ENCODE measurements around the gene PTDSS2.
A peak's percentile ranks its signal among the peaks of the same experiment; 100 is the strongest.
"Not testable (repeated sequence)": the region's sequence is repeated elsewhere in the genome, so short reads cannot be mapped to it uniquely, and the experiment has no call there.

The PTDSS2 gene

GRCh38 chr11:434999-435740 is 14.9 kb upstream of the PTDSS2 start:
- H3K9me3 ChIP-seq (ENCODE audit: control insufficient read depth, insufficient read depth, low read length); H3K4me3 ChIP-seq (ENCODE audit: low read depth, low read length); H3K27me3 ChIP-seq (ENCODE audit: control insufficient read depth, insufficient read depth, low read length); H3K36me3 ChIP-seq (ENCODE audit: control insufficient read depth, insufficient read depth, low read length); H3K4me1 ChIP-seq (ENCODE audit: control insufficient read depth, insufficient read depth, low read length); H3K27ac ChIP-seq (ENCODE audit: low read depth, low read length); H3K9ac ChIP-seq (ENCODE audit: low read depth, low read length): not testable (repeated sequence)

DNA sequence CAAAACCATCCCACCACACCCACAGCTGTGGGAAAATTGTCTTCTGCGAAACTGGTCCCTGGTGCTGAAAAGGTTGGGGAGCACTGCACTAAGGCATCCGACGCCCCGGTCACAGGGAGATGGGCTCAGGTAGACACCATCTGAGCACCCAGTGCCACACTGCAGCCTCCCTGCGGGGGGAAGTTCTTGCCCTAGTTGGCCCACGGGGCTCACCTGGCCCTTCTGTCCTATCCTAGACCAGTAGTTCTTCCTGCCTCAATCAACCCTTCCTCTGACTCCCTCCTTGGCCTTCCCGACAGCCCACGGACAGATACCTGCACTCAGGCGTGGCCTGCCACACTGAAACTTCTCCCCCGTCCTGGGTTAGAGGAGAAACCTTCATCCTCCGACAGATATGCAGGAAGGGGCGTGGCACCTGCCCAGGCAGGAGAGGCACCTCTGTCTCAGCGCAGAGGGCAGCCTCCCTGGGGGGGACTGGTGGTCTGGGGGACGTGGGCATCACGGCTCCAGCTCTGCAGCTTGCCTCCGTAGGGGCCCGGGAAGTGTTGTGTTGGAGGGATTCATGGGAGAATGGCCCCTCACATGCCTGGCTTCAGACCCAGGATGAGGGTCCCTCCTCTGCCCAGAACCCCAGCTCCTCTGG is 12.7 kb upstream of the PTDSS2 start:
- no peaks in the 10 kb centered on the region for H3K36me3 ChIP-seq (ENCODE audit: control insufficient read depth, insufficient read depth, low read length)
- H3K9ac ChIP-seq (ENCODE audit: low read depth, low read length) = no peak overlapping the region
- no peak overlapping the region for H3K27ac ChIP-seq (ENCODE audit: low read depth, low read length)
- peaks cover 5% of the 10 kb centered on the region; the same call in 1 of the 2 replicates for H3K9me3 ChIP-seq (ENCODE audit: control insufficient read depth, insufficient read depth, low read length)
- no peaks in the 10 kb centered on the region for H3K27me3 ChIP-seq (ENCODE audit: control insufficient read depth, insufficient read depth, low read length)
- H3K4me3 ChIP-seq (ENCODE audit: low read depth, low read length) = no peak overlapping the region
- no peaks in the 10 kb centered on the region; the same call in 1 of the 2 replicates for H3K4me1 ChIP-seq (ENCODE audit: control insufficient read depth, insufficient read depth, low read length)

DNA sequence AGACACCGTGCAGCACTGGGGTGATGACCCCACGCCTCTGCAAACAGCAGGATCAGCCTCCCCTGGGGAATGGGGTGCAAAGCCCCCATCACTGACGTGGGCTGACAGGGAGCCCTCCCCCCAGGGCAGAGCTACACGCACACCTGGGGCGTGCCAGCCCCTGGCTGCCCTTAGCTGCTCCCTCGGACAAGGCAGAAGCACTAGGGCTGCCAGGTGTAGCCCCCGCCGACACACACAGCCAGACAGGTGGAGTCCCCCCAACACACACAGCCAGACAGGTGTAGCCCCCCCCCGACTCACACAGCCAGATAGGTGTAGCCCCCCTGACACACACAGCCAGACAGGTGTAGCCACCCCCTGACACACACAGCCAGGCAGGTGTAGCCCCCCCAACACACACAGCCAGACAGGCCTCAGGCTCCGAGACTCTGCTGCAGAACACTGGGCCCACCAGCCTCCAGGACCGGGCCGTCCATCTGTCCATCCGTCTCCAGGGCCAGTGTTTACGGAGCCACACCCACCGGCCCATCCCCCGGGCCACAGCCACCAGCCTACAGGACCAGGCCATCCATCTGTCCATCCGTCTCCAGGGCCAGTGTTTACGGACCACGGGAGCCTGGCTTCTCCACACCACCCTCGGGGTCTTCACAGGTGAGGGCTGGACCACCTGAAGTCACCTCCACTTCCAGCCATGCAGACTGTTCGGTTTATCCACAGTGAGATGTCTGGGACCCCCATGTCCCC is 11.8 kb upstream of the PTDSS2 start:
- Histone ChIP-seq H3K4me1 (ENCODE audit: control insufficient read depth, insufficient read depth, low read length) (no peaks in the 10 kb centered on the region; the same call in 1 of the 2 replicates), H3K27me3 (ENCODE audit: control insufficient read depth, insufficient read depth, low read length) (no peaks in the 10 kb centered on the region), H3K9ac (ENCODE audit: low read depth, low read length) (no peak overlapping the region), H3K4me3 (ENCODE audit: low read depth, low read length) (no peak overlapping the region), H3K27ac (ENCODE audit: low read depth, low read length) (no peak overlapping the region), H3K9me3 (ENCODE audit: control insufficient read depth, insufficient read depth, low read length) (peaks cover 5% of the 10 kb centered on the region; the same call in 1 of the 2 replicates), H3K36me3 (ENCODE audit: control insufficient read depth, insufficient read depth, low read length) (no peaks in the 10 kb centered on the region)

DNA sequence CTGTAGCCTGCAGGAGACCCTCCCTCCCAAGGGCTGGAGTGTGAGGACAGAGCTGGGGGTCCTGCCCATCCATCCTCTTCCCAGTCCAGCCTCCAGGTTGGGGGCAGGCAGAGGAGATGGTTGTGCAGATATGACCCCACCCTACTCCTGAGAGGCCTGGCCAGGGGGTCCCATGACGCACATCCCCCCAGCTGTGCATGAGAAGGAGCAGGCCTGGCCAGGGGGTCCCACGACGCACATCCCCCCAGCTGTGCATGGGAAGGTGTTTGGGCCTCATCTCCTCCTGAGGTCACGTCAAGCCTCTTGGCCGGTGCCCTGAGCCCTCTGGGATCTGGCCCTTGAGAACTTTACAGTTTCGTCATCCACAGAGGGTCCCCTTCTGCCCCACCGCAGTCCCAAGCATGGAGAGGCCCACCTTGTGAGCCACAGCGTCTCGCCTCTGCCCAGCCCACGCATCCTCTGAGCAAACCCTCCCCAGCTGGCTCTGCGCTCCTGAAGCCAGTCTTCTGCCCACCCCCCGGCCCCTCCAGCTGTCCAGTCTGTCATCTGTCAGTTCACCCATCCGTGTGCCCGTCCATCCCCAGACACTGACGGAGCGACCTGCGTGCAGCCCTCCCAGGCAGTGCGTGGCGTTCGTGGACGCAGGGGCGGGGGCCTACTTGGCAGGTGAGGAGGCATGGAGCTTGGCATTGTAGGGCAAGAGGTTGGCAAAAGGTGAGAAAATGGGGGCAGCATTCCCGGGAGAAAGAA is 10.6 kb upstream of the PTDSS2 start:
- no peak overlapping the region for H3K27ac ChIP-seq (ENCODE audit: low read depth, low read length)
- H3K4me3 ChIP-seq (ENCODE audit: low read depth, low read length) = no peak overlapping the region
- H3K27me3 ChIP-seq (ENCODE audit: control insufficient read depth, insufficient read depth, low read length) = no peaks in the 10 kb centered on the region
- no peak overlapping the region for H3K9ac ChIP-seq (ENCODE audit: low read depth, low read length)
- no peaks in the 10 kb centered on the region for H3K36me3 ChIP-seq (ENCODE audit: control insufficient read depth, insufficient read depth, low read length)
- peaks cover 5% of the 10 kb centered on the region; the same call in 1 of the 2 replicates for H3K9me3 ChIP-seq (ENCODE audit: control insufficient read depth, insufficient read depth, low read length)
- no peaks in the 10 kb centered on the region; the same call in 1 of the 2 replicates for H3K4me1 ChIP-seq (ENCODE audit: control insufficient read depth, insufficient read depth, low read length)

DNA sequence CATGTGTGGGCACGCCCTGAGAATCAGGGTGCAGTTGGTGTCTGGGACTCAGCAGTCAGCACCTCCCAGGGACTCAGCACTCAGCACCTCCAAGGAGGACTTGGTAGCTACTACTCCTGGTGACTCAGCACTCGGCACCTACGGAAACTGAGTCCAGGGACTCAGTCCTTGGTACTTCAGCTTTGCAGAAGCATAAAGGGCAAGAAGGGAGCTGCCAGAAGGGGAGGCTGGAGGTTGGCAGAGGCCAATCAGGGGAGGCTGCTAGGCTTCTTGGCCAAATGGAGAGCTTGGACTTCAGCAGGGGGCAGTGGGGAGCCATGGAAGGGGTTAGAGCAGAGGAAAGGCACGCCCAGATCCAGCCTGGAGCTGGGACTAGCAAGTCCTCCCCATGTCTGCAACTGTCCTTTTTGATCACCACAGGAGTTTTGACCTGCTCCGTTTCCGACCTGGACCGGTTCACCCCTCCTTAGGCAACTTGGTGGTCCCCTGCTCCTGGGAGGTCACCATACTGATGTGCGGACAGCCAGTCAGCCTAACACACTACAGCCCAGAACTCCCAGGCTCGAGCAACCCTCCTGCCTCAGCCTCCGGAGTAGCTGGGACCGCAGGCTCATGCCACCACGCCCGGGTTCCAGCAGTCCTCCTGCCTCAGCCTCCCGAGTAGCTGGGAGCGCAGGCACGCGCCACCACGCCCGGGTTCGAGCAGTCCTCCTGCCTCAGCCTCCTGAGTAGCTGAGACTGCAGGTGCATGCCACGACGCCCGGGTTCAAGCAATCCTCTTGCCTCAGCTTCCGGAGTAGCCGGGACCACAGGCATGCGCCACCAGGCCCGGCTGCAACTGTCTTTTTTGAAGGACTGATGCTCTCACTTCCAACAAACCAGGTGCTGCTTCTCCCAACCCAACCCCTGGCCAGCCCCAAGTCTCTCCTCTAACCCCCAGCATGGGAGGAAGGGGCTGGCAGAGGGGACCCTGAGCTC is 9.7 kb upstream of the PTDSS2 start:
- no peak overlapping the region for H3K4me3 ChIP-seq (ENCODE audit: low read depth, low read length)

GRCh38 chr11:441043-441417 is 9.0 kb upstream of the PTDSS2 start:
- Histone ChIP-seq H3K27ac (ENCODE audit: low read depth, low read length) (no peak overlapping the region), H3K9ac (ENCODE audit: low read depth, low read length) (no peak overlapping the region), H3K4me1 (ENCODE audit: control insufficient read depth, insufficient read depth, low read length) (no peaks in the 10 kb centered on the region; the same call in 1 of the 2 replicates), H3K9me3 (ENCODE audit: control insufficient read depth, insufficient read depth, low read length) (peaks cover 5% of the 10 kb centered on the region; the same call in 1 of the 2 replicates), H3K4me3 (ENCODE audit: low read depth, low read length) (no peak overlapping the region), H3K27me3 (ENCODE audit: control insufficient read depth, insufficient read depth, low read length) (no peaks in the 10 kb centered on the region), H3K36me3 (ENCODE audit: control insufficient read depth, insufficient read depth, low read length) (no peaks in the 10 kb centered on the region)

More for the DNA sequence above, 9.7 kb upstream of the PTDSS2 start:
- Histone ChIP-seq H3K36me3 (ENCODE audit: control insufficient read depth, insufficient read depth, low read length) (no peaks in the 10 kb centered on the region), H3K9ac (ENCODE audit: low read depth, low read length) (no peak overlapping the region), H3K27ac (ENCODE audit: low read depth, low read length) (no peak overlapping the region), H3K27me3 (ENCODE audit: control insufficient read depth, insufficient read depth, low read length) (no peaks in the 10 kb centered on the region), H3K4me1 (ENCODE audit: control insufficient read depth, insufficient read depth, low read length) (no peaks in the 10 kb centered on the region; the same call in 1 of the 2 replicates), H3K9me3 (ENCODE audit: control insufficient read depth, insufficient read depth, low read length) (peaks cover 5% of the 10 kb centered on the region; the same call in 1 of the 2 replicates)

GRCh38 chr11:441418-442274 is 8.4 kb upstream of the PTDSS2 start, which contains the start of gene ANO9:
Gene ANO9 (minus strand): TSS chr11:442011. CDS start chr11:441926, 85 bp downstream.
- no peaks in the 10 kb centered on the region; the same call in 1 of the 2 replicates for H3K4me1 ChIP-seq (ENCODE audit: control insufficient read depth, insufficient read depth, low read length)
- no peaks in the 10 kb centered on the region for H3K36me3 ChIP-seq (ENCODE audit: control insufficient read depth, insufficient read depth, low read length)
- H3K9me3 ChIP-seq (ENCODE audit: control insufficient read depth, insufficient read depth, low read length) = peaks cover 5% of the 10 kb centered on the region; the same call in 1 of the 2 replicates
- no peaks in the 10 kb centered on the region for H3K27me3 ChIP-seq (ENCODE audit: control insufficient read depth, insufficient read depth, low read length)
- H3K4me3 ChIP-seq (ENCODE audit: low read depth, low read length) = peak within 1 kb of the TSS; percentile 46; the same call in 1 of the 2 replicates
- no peak within 1 kb of the TSS for H3K9ac ChIP-seq (ENCODE audit: low read depth, low read length)
- no peak within 1 kb of the TSS for H3K27ac ChIP-seq (ENCODE audit: low read depth, low read length)

DNA sequence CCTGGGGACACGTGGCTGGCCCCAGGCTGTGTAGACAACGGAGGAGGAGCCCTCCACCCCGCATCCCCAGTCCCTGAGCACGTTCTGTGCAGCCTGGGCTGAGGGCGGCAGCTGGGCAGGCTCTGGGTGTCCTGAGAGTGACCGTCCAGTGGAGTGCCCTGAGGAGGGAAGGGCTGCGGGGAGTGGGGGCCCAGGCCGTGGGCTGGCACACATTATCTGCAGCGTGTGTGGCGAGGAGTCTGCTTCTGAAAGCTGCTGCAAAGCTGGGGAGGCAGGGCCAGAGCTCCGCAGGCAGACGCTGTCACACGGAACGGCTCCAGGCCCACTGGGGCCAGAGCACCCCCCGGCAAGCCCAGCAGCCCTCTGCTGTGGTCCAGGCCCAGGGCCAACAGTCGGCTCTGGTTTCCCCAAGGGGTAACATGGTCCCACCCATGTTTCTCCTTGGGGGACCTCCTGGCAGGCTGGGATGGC is 7.4 kb upstream of the PTDSS2 start:
- H3K9me3 ChIP-seq (ENCODE audit: control insufficient read depth, insufficient read depth, low read length) = no peaks in the 10 kb centered on the region
- H3K36me3 ChIP-seq (ENCODE audit: control insufficient read depth, insufficient read depth, low read length) = no peaks in the 10 kb centered on the region
- H3K4me1 ChIP-seq (ENCODE audit: control insufficient read depth, insufficient read depth, low read length) = no peaks in the 10 kb centered on the region; the same call in 1 of the 2 replicates
- H3K27ac ChIP-seq (ENCODE audit: low read depth, low read length) = no peak overlapping the region
- no peaks in the 10 kb centered on the region for H3K27me3 ChIP-seq (ENCODE audit: control insufficient read depth, insufficient read depth, low read length)
- no peak overlapping the region for H3K9ac ChIP-seq (ENCODE audit: low read depth, low read length)
- no peak overlapping the region for H3K4me3 ChIP-seq (ENCODE audit: low read depth, low read length)

DNA sequence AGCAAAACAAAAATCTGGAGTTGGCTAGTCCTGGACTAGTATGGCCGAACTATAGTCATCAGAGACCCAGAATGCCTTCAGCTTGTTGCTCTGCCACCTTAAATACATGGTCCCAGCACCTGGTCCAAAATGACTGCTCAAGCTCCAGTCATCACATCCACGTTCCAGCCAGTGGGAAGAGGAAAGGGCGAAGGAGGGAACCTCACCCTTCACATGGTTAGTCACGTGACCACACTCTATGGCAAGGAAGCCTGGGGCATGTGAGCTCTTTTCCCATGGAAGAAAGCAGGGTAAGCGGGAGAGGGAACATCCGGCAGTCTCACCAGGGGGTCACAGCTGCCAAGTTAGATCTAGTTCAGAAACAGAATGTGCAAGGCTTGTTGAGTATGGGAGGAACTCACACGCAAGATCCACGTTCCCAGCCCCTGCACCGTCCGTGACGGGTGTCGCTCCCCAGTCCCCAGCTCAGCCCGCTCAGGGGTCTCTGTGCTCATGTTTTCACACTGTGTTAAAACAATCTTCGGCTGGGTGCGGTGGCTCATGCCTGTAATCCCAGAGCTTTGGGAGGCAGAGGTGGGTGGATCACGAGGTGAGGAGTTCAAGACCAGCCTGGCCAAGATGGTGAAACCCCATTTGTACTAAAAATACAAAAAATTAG is 6.4 kb upstream of the PTDSS2 start:
- H3K27me3 ChIP-seq (ENCODE audit: control insufficient read depth, insufficient read depth, low read length) = no peaks in the 10 kb centered on the region
- H3K36me3 ChIP-seq (ENCODE audit: control insufficient read depth, insufficient read depth, low read length) = no peaks in the 10 kb centered on the region
- no peak overlapping the region for H3K4me3 ChIP-seq (ENCODE audit: low read depth, low read length)
- H3K4me1 ChIP-seq (ENCODE audit: control insufficient read depth, insufficient read depth, low read length) = peaks cover 1% of the 10 kb centered on the region; the same call in 1 of the 2 replicates
- H3K9ac ChIP-seq (ENCODE audit: low read depth, low read length) = no peak overlapping the region
- H3K9me3 ChIP-seq (ENCODE audit: control insufficient read depth, insufficient read depth, low read length) = no peaks in the 10 kb centered on the region
- H3K27ac ChIP-seq (ENCODE audit: low read depth, low read length) = no peak overlapping the region
